Smooth muscle cell (in vitro differentiated cells): ENCODE data around the gene DYNC2I2. TPM values are rescaled to one million over a fixed set of nuclear protein-coding genes. Genes with fewer than 3 reads are reported as not detected.
A peak's percentile ranks its signal among the peaks of the same experiment; 100 is the strongest.

Experiments used
- DNase-seq: peaks from one replicate; lab custom pipeline; 2025; ENCODE audit not compliant: unreplicated experiment; lab: John Stamatoyannopoulos, UW
- H2AFZ ChIP-seq: fragments of 200-600 bp; sonication (generic); 2 replicates; pipeline ENCODE4 v1.6.0; 2016; ENCODE audit warnings: antibody characterized with exemption, low read depth, mild to moderate bottlenecking
- H3F3A ChIP-seq: fragments of 200-600 bp; sonication (generic); 2 replicates; pipeline ENCODE4 v1.6.0; 2017; ENCODE audit warnings: antibody characterized with exemption, low read depth
- H3K27ac ChIP-seq: fragments of 200-600 bp; sonication (generic); 2 replicates; pipeline ENCODE4 v1.5.1; 2016; ENCODE audit warnings: low read depth, mild to moderate bottlenecking
- H3K27me3 ChIP-seq: fragments of 200-600 bp; sonication (generic); 2 replicates; pipeline ENCODE4 v1.6.1; 2016; ENCODE audit warnings: low read depth, mild to moderate bottlenecking
- H3K36me3 ChIP-seq: fragments of 200-600 bp; sonication (generic); 2 replicates; pipeline ENCODE4 v1.5.1; 2016; ENCODE audit warnings: low read depth
- H3K4me1 ChIP-seq: fragments of 200-600 bp; sonication (generic); 2 replicates; pipeline ENCODE4 v1.5.1; 2016; ENCODE audit warnings: low read depth
- H3K4me2 ChIP-seq: fragments of 200-600 bp; sonication (generic); 2 replicates; pipeline ENCODE4 v1.6.0; 2016; ENCODE audit warnings: mild to moderate bottlenecking
- H3K4me3 ChIP-seq: fragments of 200-600 bp; sonication (generic); 2 replicates; pipeline ENCODE4 v1.5.1; 2016; ENCODE audit warnings: mild to moderate bottlenecking
- H3K79me2 ChIP-seq: fragments of 200-600 bp; sonication (generic); 2 replicates; pipeline ENCODE4 v1.6.0; 2016; ENCODE audit warnings: low read depth, mild to moderate bottlenecking
- H3K9ac ChIP-seq: fragments of 200-600 bp; sonication (generic); 2 replicates; pipeline ENCODE4 v1.6.0; 2016; ENCODE audit warnings: low read depth
- H3K9me3 ChIP-seq: fragments of 200-600 bp; sonication (generic); replicated peaks from 2 replicates; pipeline ENCODE4 v1.5.1; 2016; ENCODE audit warnings: low read depth
- H4K20me1 ChIP-seq: fragments of 200-600 bp; sonication (generic); 2 replicates; pipeline ENCODE4 v1.6.0; 2016; ENCODE audit warnings: low read depth
- WGBS: methylation state at CpG from one replicate; pipeline ENCODE4 v1.1.7; 2016; ENCODE audit warnings: low lambda C conversion rate; 5-methylcytosine and 5-hydroxymethylcytosine counted together
- polyA plus RNA-seq: library from polyadenylated mRNA; unstranded; fragments of >200 nt; fragmentation: Nextera tagmentation; extraction: Ambion mirVana; gene quantifications from 2 replicates; pipeline ENCODE4 v1.2.1, GENCODE V29; 2016
- total RNA-seq: library from RNA; depleted of rRNA; stranded (reverse); fragments of >200 nt; gene quantifications from 2 replicates; pipeline ENCODE4 v1.2.3, GENCODE V29; 2014
- TF ChIP-seq, protein P1 (sequence below): fragments of 200-600 bp; sonication (generic); IDR thresholded peaks from 2 replicates; pipeline ENCODE4 v1.5.1; 2017; ENCODE audit warnings: borderline replicate concordance, mild to moderate bottlenecking, antibody characterized with exemption; ENCODE audit not compliant: insufficient read depth, poor library complexity, severe bottlenecking

DYNC2I2 gene
- total and polyA plus RNA-seq, 2 experiments from 2014 or later = 23.5 to 50.9 TPM

DNA sequence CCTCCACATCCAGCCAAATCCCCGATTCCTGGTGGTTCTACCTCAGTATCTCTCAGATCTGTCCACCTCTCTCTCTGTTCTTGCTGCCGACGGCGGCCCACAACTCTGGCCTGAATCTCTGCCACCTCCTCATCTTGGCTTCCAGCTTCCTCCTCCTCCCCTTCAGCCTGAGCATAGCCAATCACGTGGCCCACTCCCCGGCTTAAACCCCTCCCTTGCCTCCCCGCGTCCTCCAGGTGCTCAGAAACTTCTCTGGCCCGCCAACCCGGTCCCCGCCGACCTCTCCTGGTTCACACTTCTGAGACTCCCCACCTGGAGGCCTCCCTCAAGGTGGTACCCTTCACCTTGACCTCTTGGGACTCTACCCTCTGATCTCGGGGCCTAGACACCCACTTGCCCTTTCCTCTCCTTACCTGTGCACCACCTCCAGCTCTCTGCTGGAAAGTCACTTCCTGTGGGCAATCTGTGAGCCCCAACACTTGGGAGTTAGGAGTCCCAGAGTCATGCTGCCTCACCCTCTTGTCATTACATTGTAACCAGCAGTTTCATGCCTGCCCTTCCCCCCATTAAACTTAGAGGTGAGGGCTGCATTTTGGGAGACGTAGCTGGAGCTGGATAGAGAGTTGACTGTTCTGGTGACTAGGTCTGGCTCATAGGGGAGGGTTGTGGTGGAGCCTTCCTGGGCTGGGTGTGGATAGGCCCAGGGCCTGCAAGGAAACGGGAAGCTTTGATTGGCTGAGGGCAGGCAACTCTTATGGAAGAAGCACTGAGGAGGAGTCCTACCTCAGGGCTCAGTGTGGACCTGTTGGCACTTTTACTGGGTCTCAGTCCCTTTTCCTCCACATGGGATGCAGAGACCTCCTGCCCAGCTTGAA is 27.9 kb upstream of the DYNC2I2 start:
- WGBS = 4% methylated on average over 15 of the region's 15 CpGs
- no peak for DNase-seq
- TF ChIP-seq, protein P1, sequence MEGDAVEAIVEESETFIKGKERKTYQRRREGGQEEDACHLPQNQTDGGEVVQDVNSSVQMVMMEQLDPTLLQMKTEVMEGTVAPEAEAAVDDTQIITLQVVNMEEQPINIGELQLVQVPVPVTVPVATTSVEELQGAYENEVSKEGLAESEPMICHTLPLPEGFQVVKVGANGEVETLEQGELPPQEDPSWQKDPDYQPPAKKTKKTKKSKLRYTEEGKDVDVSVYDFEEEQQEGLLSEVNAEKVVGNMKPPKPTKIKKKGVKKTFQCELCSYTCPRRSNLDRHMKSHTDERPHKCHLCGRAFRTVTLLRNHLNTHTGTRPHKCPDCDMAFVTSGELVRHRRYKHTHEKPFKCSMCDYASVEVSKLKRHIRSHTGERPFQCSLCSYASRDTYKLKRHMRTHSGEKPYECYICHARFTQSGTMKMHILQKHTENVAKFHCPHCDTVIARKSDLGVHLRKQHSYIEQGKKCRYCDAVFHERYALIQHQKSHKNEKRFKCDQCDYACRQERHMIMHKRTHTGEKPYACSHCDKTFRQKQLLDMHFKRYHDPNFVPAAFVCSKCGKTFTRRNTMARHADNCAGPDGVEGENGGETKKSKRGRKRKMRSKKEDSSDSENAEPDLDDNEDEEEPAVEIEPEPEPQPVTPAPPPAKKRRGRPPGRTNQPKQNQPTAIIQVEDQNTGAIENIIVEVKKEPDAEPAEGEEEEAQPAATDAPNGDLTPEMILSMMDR = no peak
- Histone ChIP-seq H3K79me2 (peaks cover 13% of the 10 kb centered on the region), H3F3A (peaks cover 4% of the 10 kb centered on the region), H3K36me3 (no peaks in the 10 kb centered on the region), H4K20me1 (no peaks in the 10 kb centered on the region), H2AFZ (peak overlapping the region; percentile 71), H3K27me3 (no peaks in the 10 kb centered on the region), H3K27ac (peak overlapping the region; percentile 75), H3K4me3 (peak overlapping the region; percentile 66), H3K4me2 (peak overlapping the region; percentile 98), H3K9me3 (no peaks in the 10 kb centered on the region), H3K4me1 (peaks cover 18% of the 10 kb centered on the region), H3K9ac (peak overlapping the region; percentile 60)

DNA sequence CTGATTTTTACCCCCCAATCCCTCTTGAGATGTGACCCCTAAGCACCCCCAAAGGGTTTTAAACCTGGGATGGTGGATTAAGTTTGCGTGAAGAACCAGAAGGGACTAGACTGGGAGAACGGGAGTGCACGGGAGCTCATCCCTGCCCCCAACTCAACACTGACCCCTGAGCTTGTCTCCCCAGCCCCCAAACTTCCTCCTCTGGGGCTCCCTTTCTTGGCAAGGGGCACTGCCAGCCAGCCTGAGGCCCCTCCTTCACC is 27.3 kb upstream of the DYNC2I2 start:
- TF ChIP-seq, protein P1 = no peak
- H3K27ac ChIP-seq = peak overlapping the region; percentile 75
- H3K4me3 ChIP-seq = peak overlapping the region; percentile 66
- H3K9ac ChIP-seq = peak overlapping the region; percentile 60
- DNase-seq = no peak
- no peaks in the 10 kb centered on the region for H3K27me3 ChIP-seq
- H3K9me3 ChIP-seq = no peaks in the 10 kb centered on the region
- H3K79me2 ChIP-seq = peaks cover 13% of the 10 kb centered on the region
- H2AFZ ChIP-seq = peak overlapping the region; percentile 71
- WGBS = 0% methylated on average over 3 of the region's 3 CpGs
- no peaks in the 10 kb centered on the region for H3K36me3 ChIP-seq
- H3F3A ChIP-seq = peaks cover 4% of the 10 kb centered on the region
- peaks cover 18% of the 10 kb centered on the region for H3K4me1 ChIP-seq
- no peaks in the 10 kb centered on the region for H4K20me1 ChIP-seq
- peak overlapping the region; percentile 98 for H3K4me2 ChIP-seq

DNA sequence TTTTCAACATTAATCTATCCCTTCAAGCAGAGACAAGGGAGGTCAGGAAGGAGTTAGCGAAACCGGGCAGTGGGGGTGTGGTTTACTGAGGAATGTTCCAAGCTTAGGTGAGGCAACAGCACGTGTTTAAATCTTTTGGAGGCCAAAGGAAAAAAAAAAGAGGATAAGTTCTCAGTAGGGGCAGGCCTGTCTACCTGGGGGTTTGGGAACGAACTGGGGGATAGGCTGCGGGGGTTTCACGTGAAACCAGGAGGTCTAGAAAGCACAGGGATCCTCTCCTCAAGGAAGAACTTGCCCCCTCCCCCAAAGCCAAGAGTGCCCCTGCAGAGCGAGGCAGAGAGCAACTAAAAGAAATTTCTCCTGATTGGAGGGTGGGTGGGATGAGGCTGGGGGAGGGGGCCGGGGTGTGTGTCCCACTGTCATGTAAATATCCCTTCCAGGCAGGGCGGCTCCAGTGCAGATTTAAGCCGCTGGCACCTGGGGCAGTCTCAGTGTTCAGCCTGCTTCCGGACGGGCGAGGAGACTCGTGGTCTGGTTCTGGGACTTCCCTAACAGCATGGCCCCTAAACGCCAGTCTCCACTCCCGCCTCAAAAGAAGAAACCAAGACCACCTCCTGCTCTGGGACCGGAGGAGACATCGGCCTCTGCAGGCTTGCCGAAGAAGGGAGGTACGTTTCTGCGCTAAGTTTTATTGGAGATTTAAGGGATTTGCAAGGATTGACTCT is 26.9 kb upstream of the DYNC2I2 start:
- Histone ChIP-seq H3K4me1 (peaks cover 18% of the 10 kb centered on the region), H3K27me3 (no peaks in the 10 kb centered on the region), H3K4me3 (peak overlapping the region; percentile 66), H3K79me2 (peaks cover 13% of the 10 kb centered on the region), H3K27ac (peak overlapping the region; percentile 75), H2AFZ (peak overlapping the region; percentile 71), H4K20me1 (no peaks in the 10 kb centered on the region), H3F3A (peaks cover 2% of the 10 kb centered on the region), H3K9me3 (no peaks in the 10 kb centered on the region), H3K36me3 (no peaks in the 10 kb centered on the region), H3K4me2 (peak overlapping the region; percentile 98), H3K9ac (peak overlapping the region; percentile 60)
- DNase-seq = no peak
- 2% methylated on average over 21 of the region's 21 CpGs for WGBS
- TF ChIP-seq, protein P1 = no peak
